Uterus (tissue), 4 donors: Measurements from ENCODE around the gene C6orf132. TPM values are rescaled to one million over a fixed set of nuclear protein-coding genes. Genes with fewer than 3 reads are reported as not detected.

Source experiments
- DNase-seq, 2 donors: peaks; one replicate each; pipeline ENCODE4 v3.0.0-alpha.2; 2019 to 2020
- H3K27ac ChIP-seq, 2 donors: fragments of 200-600 bp; sonication (generic); 1 replicate in 1 of 2; 2 replicates in 1 of 2; pipeline ENCODE4 v1.5.1; 2016 to 2018
- H3K27me3 ChIP-seq, 2 donors: fragments of 200-600 bp; sonication (generic); one replicate each; pipeline ENCODE4 v1.5.1; 2018 to 2019; ENCODE audit warnings: control low read depth in 1 of 2
- H3K36me3 ChIP-seq, 2 donors: fragments of 200-600 bp; sonication (generic); one replicate each; pipeline ENCODE4 v1.5.1; 2019; ENCODE audit warnings: control low read depth in 1 of 2
- H3K4me1 ChIP-seq, 2 donors: fragments of 200-600 bp; sonication (generic); one replicate each; pipeline ENCODE4 v1.5.1; 2018 to 2019; ENCODE audit warnings: control low read depth in 1 of 2
- H3K4me3 ChIP-seq, 2 donors: fragments of 200-600 bp; sonication (generic); 1 replicate in 1 of 2; 2 replicates in 1 of 2; pipeline ENCODE4 v1.5.1; 2018 to 2019; ENCODE audit warnings: mild to moderate bottlenecking in 1 of 2
- H3K9me3 ChIP-seq, 2 donors: fragments of 200-600 bp; sonication (generic); one replicate each; pipeline ENCODE4 v1.5.1; 2019; ENCODE audit warnings: control low read depth in 1 of 2
- CTCF ChIP-seq, 4 experiments: fragments of 200-600 bp in 2 of 4; fragments of 450-650 bp in 2 of 4; sonication (generic) in 2 of 4; IDR thresholded peaks; one replicate each; pipeline ENCODE4 v1.5.1; 2016 to 2019; ENCODE audit warnings: antibody characterized with exemption in 4 of 4, mild to moderate bottlenecking in 2 of 4, moderate library complexity in 1 of 4
- POLR2A ChIP-seq, 2 donors: fragments of 450-650 bp; IDR thresholded peaks; one replicate each; pipeline ENCODE4 v1.6.1; 2016; ENCODE audit warnings: antibody characterized with exemption in 2 of 2, mild to moderate bottlenecking in 1 of 2, moderate library complexity in 1 of 2
- intact Hi-C: fragments of 100-400 bp; cut with DNase I; formaldehyde crosslinking; loops from one replicate; pipeline ENCODE4 v1.15.1; 2023; ENCODE audit warnings: low total_unique reads
- total RNA-seq, 4 donors: library from RNA; depleted of rRNA in 3 of 4; stranded (reverse); fragments of >200 nt in 3 of 4; gene quantifications; one replicate each; pipeline versions ENCODE4 v1.1.0 to v1.2.4, GENCODE V29; 2014 to 2023
- donor health status: DM: yes; HTN: yes; CAD: no.

C6orf132 gene
- total RNA-seq, 4 donors from 2014 or later = 0.91 to 2.4 (median 1.0) TPM; not detected in 1

GRCh38 chr6:42066156-42066675 is 76.2 kb downstream of the C6orf132 start:
- no peak for DNase-seq
- Histone ChIP-seq H3K27ac (no peak overlapping the region), H3K4me1 (no peaks in the 10 kb centered on the region), H3K27me3 (no peaks in the 10 kb centered on the region), H3K36me3 (no peaks in the 10 kb centered on the region), H3K4me3 (no peak overlapping the region), H3K9me3 (no peaks in the 10 kb centered on the region)
- intact Hi-C loops = no loop called here
- no peak for TF ChIP-seq POLR2A (IDR thresholded peaks at IDR 0.05)
- TF ChIP-seq CTCF (IDR thresholded peaks at IDR 0.05) = no peak

GRCh38 chr6:42059743-42060142 is 82.7 kb downstream of the C6orf132 start:
- Histone ChIP-seq H3K27ac (no peak overlapping the region), H3K27me3 (no peaks in the 10 kb centered on the region), H3K36me3 (no peaks in the 10 kb centered on the region), H3K9me3 (no peaks in the 10 kb centered on the region), H3K4me3 (no peak overlapping the region), H3K4me1 (no peaks in the 10 kb centered on the region)
- no peak for DNase-seq
- intact Hi-C loops = no loop called here
- TF ChIP-seq POLR2A (IDR thresholded peaks at IDR 0.05) (no peak), CTCF (IDR thresholded peaks at IDR 0.05) (no peak)

- no peaks in the 10 kb centered on the region for H3K36me3 ChIP-seq
- no peaks in the 10 kb centered on the region for H3K27me3 ChIP-seq
- H3K4me3 ChIP-seq = no peak overlapping the region
- H3K4me1 ChIP-seq = peaks cover 6 to 10% of the 10 kb centered on the region in 2 donors
- no peak for DNase-seq
- intact Hi-C loops = no loop called here
- no peaks in the 10 kb centered on the region for H3K9me3 ChIP-seq
- no peak overlapping the region for H3K27ac ChIP-seq
- TF ChIP-seq CTCF (IDR thresholded peaks at IDR 0.05) = no peak
- TF ChIP-seq POLR2A (IDR thresholded peaks at IDR 0.05) = no peak
These were observed 88.8 kb downstream of the C6orf132 start for GRCh38 chr6:42053601-42054000.

GRCh38 chr6:42051268-42051653 is 91.2 kb downstream of the C6orf132 start:
- no peak for DNase-seq
- H3K27ac ChIP-seq = peak overlapping the region; percentile 89 to 97
- H3K9me3 ChIP-seq = no peaks in the 10 kb centered on the region
- intact Hi-C loops = no loop called here
- no peaks in the 10 kb centered on the region for H3K36me3 ChIP-seq
- no peaks in the 10 kb centered on the region for H3K27me3 ChIP-seq
- H3K4me1 ChIP-seq = peaks cover 6 to 17% of the 10 kb centered on the region in 2 donors
- TF ChIP-seq POLR2A (IDR thresholded peaks at IDR 0.05) = no peak
- no peak for TF ChIP-seq CTCF (IDR thresholded peaks at IDR 0.05)
- peak overlapping the region; percentile 51 to 59 for H3K4me3 ChIP-seq

Other genes starting within 250 kb of the C6orf132 start
- 10 to 100 TPM in 1 of 4 donors, 1 to 10 TPM in 3; 2.3 to 16.5 (median 6.6) TPM for gene USP49, start 247.2 kb downstream of the C6orf132 start, total RNA-seq
- gene MED20, start 221.5 kb downstream of the C6orf132 start, total RNA-seq = 10 to 100 TPM in 3 of 4 donors, 1 to 10 TPM in 1; 1.0 to 36.8 (median 17.3) TPM
- 10 to 100 TPM in 3 of 4 donors, under 1 TPM in 1; 0.51 to 20.5 (median 18.0) TPM for gene BYSL, start 221.1 kb downstream of the C6orf132 start, total RNA-seq
- 100 to 1,000 TPM in 1 of 4 donors, 10 to 100 TPM in 3; 28.8 to 101 (median 74.3) TPM for gene CCND3, start 200.8 kb downstream of the C6orf132 start, total RNA-seq
- 10 to 100 TPM; 16.0 to 45.6 (median 37.5) TPM for gene TAF8, start 92.1 kb downstream of the C6orf132 start, total RNA-seq
- under 1 TPM in 1 of 4 donors, not detected in 3; 0.83 TPM for gene GUCA1A, start 30.7 kb upstream of the C6orf132 start, total RNA-seq
- gene GUCA1B, start 52.3 kb upstream of the C6orf132 start, total RNA-seq = 1 to 10 TPM in 2 of 4 donors, not detected in 2; 3.8 to 4.8 TPM
- 10 to 100 TPM in 3 of 4 donors, 1 to 10 TPM in 1; 7.6 to 52.8 (median 22.2) TPM for gene MRPS10, start 75.2 kb upstream of the C6orf132 start, total RNA-seq